Endothelial cell of umbilical vein (primary cell): ENCODE measurements around the gene PI4K2B. TPM values are rescaled to one million over a fixed set of nuclear protein-coding genes. Genes with fewer than 3 reads are reported as not detected.

Source experiments
- BruUV-seq: library from RNA; stranded (reverse); fragments of 400-500 nt; replicated peaks from 2 replicates; lab custom pipeline; 2021; lab: Mats Ljungman, UMichigan
- CTCF ChIA-PET: fragments of 300-600, 350-600 bp; sonication (Branson Sonifier 250); formaldehyde crosslinking; loops from one replicate; lab custom pipeline; 2021; ENCODE audit warnings: antibody characterized with exemption, inconsistent platforms; lab: Charles Lee
- POLR2A ChIA-PET: fragments of 300-600, 350-600 bp; sonication (Branson Sonifier 250); formaldehyde crosslinking; loops from one replicate; lab custom pipeline; 2021; ENCODE audit warnings: antibody characterized with exemption, inconsistent platforms; lab: Charles Lee
- DNase-seq: peaks from one replicate; pipeline ENCODE4 v3.0.0-alpha.2; 2011; ENCODE audit warnings: low read depth, low spot score
- FAIRE-seq: peaks from 2 replicates; lab custom pipeline; 2011; peaks lifted over from hg19 to GRCh38; lab: Jason Lieb, UNC
- H2AFZ ChIP-seq: 2 replicates; pipeline ENCODE4 v1.6.0; 2012; ENCODE audit warnings: low read depth, low read length, control low read depth, inconsistent platforms
- H3K27ac ChIP-seq: 2 replicates; pipeline ENCODE4 v1.5.1; 2011; ENCODE audit warnings: low read depth, mild to moderate bottlenecking, control low read depth, low read length, moderate library complexity; ENCODE audit not compliant: insufficient read depth
- H3K27me3 ChIP-seq, 2 experiments: 2 replicates each; pipeline versions ENCODE4 v1.6.0 to v1.6.1; 2011; ENCODE audit warnings: low read length in 2 of 2, mixed read lengths in 1 of 2; ENCODE audit not compliant: control insufficient read depth in 2 of 2, insufficient read depth in 2 of 2
- H3K36me3 ChIP-seq, 2 experiments: 2 replicates in 1 of 2; 3 replicates in 1 of 2; pipeline ENCODE4 v1.5.1; 2011; ENCODE audit warnings: low read length in 2 of 2, mild to moderate bottlenecking in 1 of 2, moderate library complexity in 1 of 2; ENCODE audit not compliant: control insufficient read depth in 2 of 2, insufficient read depth in 2 of 2; ENCODE audit errors: extremely low read depth in 1 of 2
- H3K4me1 ChIP-seq: 3 replicates; pipeline ENCODE4 v1.5.1; 2011; ENCODE audit warnings: mild to moderate bottlenecking, low read length; ENCODE audit not compliant: control insufficient read depth, insufficient read depth; ENCODE audit errors: extremely low read depth
- H3K4me2 ChIP-seq: 2 replicates; pipeline ENCODE4 v1.6.1; 2011; ENCODE audit warnings: low read length, control low read depth, mixed read lengths; ENCODE audit not compliant: insufficient read depth
- H3K4me3 ChIP-seq, 3 experiments: fragments of 200-600 bp in 1 of 3; sonication (generic), shearing (Covaris generic) in 1 of 3; replicated peaks in 1 of 3; 2 replicates each; pipeline ENCODE4 v1.5.1; 2011 to 2016; ENCODE audit warnings: control low read depth in 3 of 3, low read length in 3 of 3, mild to moderate bottlenecking in 2 of 3, inconsistent platforms in 1 of 3, low read depth in 1 of 3, moderate library complexity in 1 of 3; ENCODE audit not compliant: insufficient read depth in 1 of 3
- H3K79me2 ChIP-seq: 2 replicates; pipeline ENCODE4 v1.6.0; 2012; ENCODE audit warnings: low read length, inconsistent platforms; ENCODE audit not compliant: control insufficient read depth, insufficient read depth
- H3K9ac ChIP-seq: replicated peaks from 2 replicates; pipeline ENCODE3; 2011; ENCODE audit warnings: low read length, control low read depth; ENCODE audit not compliant: insufficient read depth; ENCODE audit errors: extremely low read depth
- H3K9me1 ChIP-seq: replicated peaks from 3 replicates; pipeline ENCODE4 v1.6.0; 2011; ENCODE audit warnings: mild to moderate bottlenecking, low read length; ENCODE audit not compliant: control insufficient read depth, insufficient read depth; ENCODE audit errors: extremely low read depth
- H3K9me3 ChIP-seq: replicated peaks from 2 replicates; pipeline ENCODE4 v1.5.1; 2012; ENCODE audit warnings: low read length, inconsistent platforms; ENCODE audit not compliant: control insufficient read depth, insufficient read depth
- H4K20me1 ChIP-seq: replicated peaks from 2 replicates; pipeline ENCODE3; 2011; ENCODE audit warnings: mild to moderate bottlenecking, low read length; ENCODE audit not compliant: control insufficient read depth, insufficient read depth; ENCODE audit errors: extremely low read depth
- CTCF ChIP-seq, 2 donors: IDR thresholded peaks; 1 replicate in 1 of 2; 2 replicates in 1 of 2; pipeline ENCODE4 v1.5.1; 2011; ENCODE audit warnings: low read length in 2 of 2, mild to moderate bottlenecking in 2 of 2, moderate library complexity in 2 of 2, control low read depth in 1 of 2, inconsistent platforms in 1 of 2, low read depth in 1 of 2; ENCODE audit not compliant: insufficient read depth in 1 of 2; ENCODE audit errors: extremely low read depth in 1 of 2
- EZH2 ChIP-seq: IDR thresholded peaks from 2 replicates; pipeline ENCODE4 v1.6.1; 2012; ENCODE audit warnings: borderline replicate concordance, low read depth, mild to moderate bottlenecking, moderate library complexity, low read length, inconsistent platforms; ENCODE audit not compliant: severe bottlenecking
- FOS ChIP-seq: IDR thresholded peaks from 2 replicates; pipeline ENCODE4 v1.6.1; 2011; ENCODE audit warnings: mild to moderate bottlenecking, low read length, moderate library complexity, borderline replicate concordance; ENCODE audit not compliant: insufficient read depth
- GATA2 ChIP-seq: IDR thresholded peaks from 2 replicates; pipeline ENCODE4 v1.7.0; 2011; ENCODE audit warnings: low read depth, mild to moderate bottlenecking, moderate library complexity, mixed read lengths, low read length; ENCODE audit not compliant: insufficient read length, insufficient read depth
- JUN ChIP-seq: IDR thresholded peaks from 2 replicates; pipeline ENCODE4 v1.6.1; 2011; ENCODE audit warnings: borderline replicate concordance, low read depth; ENCODE audit not compliant: insufficient read length, insufficient read depth
- MAX ChIP-seq: IDR thresholded peaks from 2 replicates; pipeline ENCODE4 v1.6.1; 2011; ENCODE audit not compliant: insufficient read depth, insufficient read length
- MYC ChIP-seq: IDR thresholded peaks from one replicate; pipeline ENCODE4 v1.6.1; 2011; ENCODE audit warnings: mild to moderate bottlenecking, low read depth, low read length
- POLR2A ChIP-seq: IDR thresholded peaks from 2 replicates; pipeline ENCODE4 v1.6.1; 2012; ENCODE audit warnings: low read depth, mild to moderate bottlenecking, control low read depth, low read length
- POLR2AphosphoS5 ChIP-seq: IDR thresholded peaks from 2 replicates; pipeline ENCODE4 v1.6.1; 2012; ENCODE audit warnings: low read depth, mild to moderate bottlenecking, control low read depth, low read length, moderate library complexity; ENCODE audit not compliant: insufficient read depth
- dilution Hi-C: fragments of 300-500 bp; cut with MboI; formaldehyde crosslinking; loops from one replicate; pipeline ENCODE4 v1.15.0; 2019; ENCODE audit warnings: low sequenced_read_pairs; ENCODE audit not compliant: extremely low pct_ligation_motif_present
- intact Hi-C: fragments of 100-400 bp; cut with micrococcal nuclease; formaldehyde crosslinking; loops from one replicate; pipeline ENCODE4 v1.10.0; 2022
- polyA plus RNA-seq, 4 experiments: library from polyadenylated mRNA; depleted of rRNA in 3 of 4; stranded (reverse) in 3 of 4; unstranded in 1 of 4; fragments of >200 nt; gene quantifications; 2 replicates each; pipeline versions ENCODE4 v1.2.1 to v1.2.3, GENCODE V29; 2011 to 2012; ENCODE audit warnings: missing spikeins in 1 of 4
- total RNA-seq: library from RNA; stranded (reverse); gene quantifications from 2 replicates; pipeline ENCODE4 v1.2.3, GENCODE V29; 2021

Gene PI4K2B
- total and polyA plus RNA-seq, 2 donors (not counting 3 experiments of a cell fraction or from before 2014, with no cell fraction given), result 3.5 to 19.3 TPM

GRCh38 chr4:25302626-25303025 is 68.8 kb downstream of the PI4K2B start:
- Histone ChIP-seq H3K79me2 (no peaks in the 10 kb centered on the region), H3K9me3 (no peaks in the 10 kb centered on the region), H3K4me1 (no peaks in the 10 kb centered on the region), H3K27ac (no peak overlapping the region), H3K27me3 (peaks cover 8 to 15% of the 10 kb centered on the region in 2 experiments), H3K36me3 (no peaks in the 10 kb centered on the region), H4K20me1 (no peaks in the 10 kb centered on the region), H3K9me1 (no peaks in the 10 kb centered on the region), H3K4me3 (no peak overlapping the region), H3K4me2 (no peak overlapping the region), H3K9ac (no peak overlapping the region), H2AFZ (no peak overlapping the region)
- no peak for TF ChIP-seq MYC
- TF ChIP-seq POLR2A, result no peak
- TF ChIP-seq POLR2AphosphoS5, result no peak
- no peak for TF ChIP-seq JUN
- no peak for TF ChIP-seq EZH2
- TF ChIP-seq CTCF (IDR thresholded peaks at IDR 0.05; ENCODE audit: extremely low read depth in 1 of 2, insufficient read depth in 1 of 2, low read depth in 1 of 2, low read length in 2 of 2), result no peak
- no peak for TF ChIP-seq MAX
- no peak for TF ChIP-seq GATA2
- TF ChIP-seq FOS, result no peak
- dilution Hi-C loops, result no loop called here
- FAIRE-seq (no peak), DNase-seq (no peak)
- BruUV-seq, result no TSS peak
- CTCF ChIA-PET, result interaction anchor here (2.0 kb wide), 1 partner anchor 10 kb away, joined by 5 read pairs; the partner anchor contains the start of gene ZCCHC4
- POLR2A ChIA-PET, result no interaction called here
- intact Hi-C loops, result no loop called here
